ENCODE measurements around the gene HLA-DRA.
A peak's percentile ranks its signal among the peaks of the same experiment; 100 is the strongest.
"Not testable (repeated sequence)": the region's sequence is repeated elsewhere in the genome, so short reads cannot be mapped to it uniquely, and the experiment has no call there.

The HLA-DRA gene

GRCh38 chr6:32432050-32432450 lies 7.6 kb upstream of the HLA-DRA start:
- no peak for DNase-seq

- DNase-seq, result not testable (repeated sequence)
Observed at GRCh38 chr6:32433950-32434349, 5.7 kb upstream of the HLA-DRA start.

- no peak for DNase-seq
Observed at GRCh38 chr6:32436186-32436585, 3.5 kb upstream of the HLA-DRA start.

GRCh38 chr6:32436995-32437836 lies 2.5 kb upstream of the HLA-DRA start:
- DNase-seq, result peak; percentile 48

GRCh38 chr6:32439139-32439538 lies 548 bp upstream of the HLA-DRA start:
- no peak for DNase-seq

- DNase-seq, result no peak
Observed at GRCh38 chr6:32442243-32442667, 2.6 kb downstream of the HLA-DRA start.

GRCh38 chr6:32442977-32443552 lies 3.4 kb downstream of the HLA-DRA start:
- no peak for DNase-seq

- no peak for DNase-seq
Observed at GRCh38 chr6:32444433-32444832, 4.7 kb downstream of the HLA-DRA start.

GRCh38 chr6:32445321-32445854 lies 5.7 kb downstream of the HLA-DRA start:
- DNase-seq, result no peak

GRCh38 chr6:32447932-32448331 lies 8.2 kb downstream of the HLA-DRA start:
- no peak for DNase-seq

- DNase-seq, result no peak
Observed at GRCh38 chr6:32449088-32449736, 9.5 kb downstream of the HLA-DRA start.

- no peak for DNase-seq
Observed at GRCh38 chr6:32457054-32457453, 17.4 kb downstream of the HLA-DRA start.

GRCh38 chr6:32459781-32460424 lies 20.2 kb downstream of the HLA-DRA start:
- no peak for DNase-seq

GRCh38 chr6:32460528-32460927 lies 20.8 kb downstream of the HLA-DRA start:
- no peak for DNase-seq

GRCh38 chr6:32461493-32461892 lies 21.8 kb downstream of the HLA-DRA start:
- no peak for DNase-seq

- no peak for DNase-seq
Observed at GRCh38 chr6:32462609-32463008, 22.9 kb downstream of the HLA-DRA start.

GRCh38 chr6:32467743-32468503 lies 28.2 kb downstream of the HLA-DRA start:
- not testable (repeated sequence) for DNase-seq

GRCh38 chr6:32472781-32473375 lies 33.2 kb downstream of the HLA-DRA start:
- no peak for DNase-seq

- DNase-seq, result not testable (repeated sequence)
Observed at GRCh38 chr6:32473376-32474348, 34.0 kb downstream of the HLA-DRA start.

GRCh38 chr6:32475392-32476206 lies 35.9 kb downstream of the HLA-DRA start:
- no peak for DNase-seq
